IPS-18a (cell line): ENCODE data around the gene THAP11.

ENCODE experiments used
- H3K27ac ChIP-seq: one replicate; pipeline ENCODE4 v1.5.1; 2013; ENCODE audit warnings: low read length
- H3K27me3 ChIP-seq: one replicate; pipeline ENCODE4 v1.6.1; 2013; ENCODE audit warnings: mild to moderate bottlenecking, low read length; ENCODE audit not compliant: control insufficient read depth, insufficient read depth
- H3K36me3 ChIP-seq: one replicate; pipeline ENCODE4 v1.6.1; 2013; ENCODE audit warnings: low read depth, low read length; ENCODE audit not compliant: control insufficient read depth
- H3K4me1 ChIP-seq: one replicate; pipeline ENCODE4 v1.6.1; 2013; ENCODE audit warnings: low read depth, low read length; ENCODE audit not compliant: control insufficient read depth
- H3K4me3 ChIP-seq: one replicate; pipeline ENCODE4 v1.5.1; 2013; ENCODE audit warnings: low read length
- H3K9ac ChIP-seq: one replicate; pipeline ENCODE4 v1.6.1; 2013; ENCODE audit warnings: mild to moderate bottlenecking, low read length, moderate library complexity
- H3K9me3 ChIP-seq: one replicate; pipeline ENCODE4 v1.6.1; 2013; ENCODE audit warnings: low read depth, low read length; ENCODE audit not compliant: control insufficient read depth

THAP11 gene

DNA sequence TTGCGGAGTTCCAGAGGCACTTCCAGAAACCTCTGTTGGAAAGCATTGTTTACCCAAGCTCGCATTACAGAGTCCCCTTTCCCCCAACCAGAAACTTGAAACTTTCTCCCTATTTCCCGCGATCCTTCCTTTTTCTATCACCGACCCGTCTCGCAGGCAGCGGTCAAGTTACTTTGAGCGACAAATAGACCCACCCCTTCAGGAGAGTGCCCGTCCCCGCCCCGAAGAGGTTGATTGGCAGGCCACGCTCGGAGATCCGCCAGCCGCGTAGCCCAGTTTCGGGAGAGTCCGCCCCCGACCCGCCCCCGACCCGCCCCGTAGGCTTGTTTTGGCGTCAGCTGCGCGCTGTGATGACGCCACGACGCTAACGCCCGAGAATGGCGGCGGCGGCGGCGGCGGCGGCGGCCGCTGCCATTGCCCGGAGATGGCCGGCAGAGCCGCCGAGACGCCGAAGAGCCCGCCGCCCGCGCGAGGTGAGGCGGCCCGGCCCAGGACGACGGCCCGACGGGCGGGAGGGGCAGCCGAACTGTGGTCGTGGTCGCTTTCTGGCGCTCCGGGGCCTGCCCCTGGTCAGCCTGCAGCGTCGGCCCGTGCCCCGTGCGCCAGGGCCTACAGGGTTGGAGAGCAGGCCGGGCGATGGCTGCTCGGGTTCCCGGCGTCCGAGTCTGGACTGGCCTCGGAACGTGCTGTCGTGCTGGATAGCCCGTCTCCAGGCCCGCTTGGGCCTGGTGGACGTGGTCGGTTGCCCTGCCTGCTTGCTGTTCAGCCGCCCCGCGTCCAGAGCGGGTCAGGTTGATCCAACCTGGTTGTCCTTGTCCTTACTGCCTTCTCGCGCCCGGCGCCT is 51.0 kb downstream of the THAP11 start, which contains the start of gene PSKH1:
TSS of gene PSKH1 (plus strand) at position 356 of the 844 bp plus-strand sequence. CDS start 15,496 bp downstream, outside the sequence.
- H3K9ac ChIP-seq, result peak within 1 kb of the TSS; percentile 94
- H3K4me1 ChIP-seq, result peaks cover 9% of the 10 kb centered on the region
- H3K27ac ChIP-seq, result peak within 1 kb of the TSS; percentile 79
- no peaks in the 10 kb centered on the region for H3K36me3 ChIP-seq
- H3K27me3 ChIP-seq, result no peaks in the 10 kb centered on the region
- peak within 1 kb of the TSS; percentile 95 for H3K4me3 ChIP-seq
- no peaks in the 10 kb centered on the region for H3K9me3 ChIP-seq
